GM23338 (cell line): Measurements from ENCODE around the gene WIPF1. TPM values are rescaled to one million over a fixed set of nuclear protein-coding genes. Genes with fewer than 3 reads are reported as not detected.

Experiments
- ATAC-seq: fragments of 200-7000 bp; cut with Tn5 transposase; 3 replicates; pipeline ENCODE4 v1.9.1; 2020
- DNase-seq: peaks from one replicate; pipeline ENCODE4 v3.0.0-alpha.2; 2015; ENCODE audit warnings: low spot score
- H2AFZ ChIP-seq: fragments of 200-600 bp; sonication (generic); 2 replicates; pipeline ENCODE4 v1.8.0; 2016; ENCODE audit warnings: antibody characterized with exemption, mild to moderate bottlenecking, moderate library complexity
- H3F3A ChIP-seq: fragments of 200-600 bp; sonication (generic); replicated peaks from 2 replicates; pipeline ENCODE4 v1.8.0; 2017; ENCODE audit warnings: antibody characterized with exemption, mixed run types, low read depth
- H3K27ac ChIP-seq: fragments of 200-600 bp; sonication (generic); 2 replicates; pipeline ENCODE4 v1.6.1; 2016; ENCODE audit warnings: low read depth
- H3K27me3 ChIP-seq: fragments of 200-600 bp; sonication (generic); 2 replicates; pipeline ENCODE4 v1.8.0; 2016; ENCODE audit warnings: mild to moderate bottlenecking, mixed run types, moderate library complexity; ENCODE audit not compliant: insufficient read depth
- H3K36me3 ChIP-seq: fragments of 200-600 bp; sonication (generic); 2 replicates; pipeline ENCODE4 v1.8.0; 2016; ENCODE audit warnings: mild to moderate bottlenecking; ENCODE audit not compliant: insufficient read depth
- H3K4me1 ChIP-seq: fragments of 200-600 bp; sonication (generic); 2 replicates; pipeline ENCODE4 v1.8.0; 2016; ENCODE audit warnings: mild to moderate bottlenecking, moderate library complexity; ENCODE audit not compliant: insufficient read depth
- H3K4me2 ChIP-seq: fragments of 200-600 bp; sonication (generic); 2 replicates; pipeline ENCODE4 v1.7.1; 2017; ENCODE audit warnings: mixed run types
- H3K4me3 ChIP-seq: fragments of 200-600 bp; sonication (generic); 2 replicates; pipeline ENCODE4 v1.6.1; 2016; ENCODE audit warnings: mixed run types
- H3K79me2 ChIP-seq: fragments of 200-600 bp; sonication (generic); replicated peaks from 2 replicates; pipeline ENCODE4 v1.8.0; 2017; ENCODE audit warnings: mild to moderate bottlenecking; ENCODE audit not compliant: insufficient read depth
- H3K9me2 ChIP-seq: fragments of 200-600 bp; sonication (generic); 2 replicates; pipeline ENCODE4 v1.8.0; 2017; ENCODE audit not compliant: insufficient read depth
- H4K20me1 ChIP-seq: fragments of 200-600 bp; sonication (generic); replicated peaks from 2 replicates; pipeline ENCODE4 v1.8.0; 2017; ENCODE audit warnings: mild to moderate bottlenecking; ENCODE audit not compliant: insufficient read depth
- H3K27ac Mint-ChIP-seq: 2 replicates; pipeline ENCODE4 v1.8.0; 2020; ENCODE audit warnings: inconsistent platforms, mild to moderate bottlenecking, moderate library complexity, mixed read lengths
- H3K27me3 Mint-ChIP-seq: 3 replicates; pipeline ENCODE4 v1.8.0; 2022; ENCODE audit warnings: low read depth, mild to moderate bottlenecking, moderate library complexity, mixed read lengths, inconsistent platforms; ENCODE audit not compliant: insufficient read depth, poor library complexity
- H3K36me3 Mint-ChIP-seq: 3 replicates; pipeline ENCODE4 v1.8.0; 2021; ENCODE audit warnings: low read depth, mild to moderate bottlenecking, inconsistent platforms, moderate library complexity, mixed read lengths
- H3K4me1 Mint-ChIP-seq: 3 replicates; pipeline ENCODE4 v1.8.0; 2020; ENCODE audit warnings: mild to moderate bottlenecking, inconsistent platforms, mixed read lengths
- H3K4me3 Mint-ChIP-seq: 3 replicates; pipeline ENCODE4 v1.8.0; 2021; ENCODE audit warnings: moderate library complexity, mild to moderate bottlenecking, inconsistent platforms, mixed read lengths
- H3K9me3 Mint-ChIP-seq: 3 replicates; pipeline ENCODE4 v1.8.0; 2020; ENCODE audit warnings: moderate library complexity, mild to moderate bottlenecking, inconsistent platforms, mixed read lengths
- EZH2phosphoT487 ChIP-seq: fragments of 200-600 bp; sonication (generic); IDR thresholded peaks from one replicate; pipeline ENCODE4 v1.8.1; 2018; ENCODE audit warnings: antibody characterized with exemption; ENCODE audit not compliant: unreplicated experiment
- POLR2AphosphoS5 ChIP-seq: IDR thresholded peaks from 2 replicates; pipeline ENCODE4 v1.6.1; 2016; ENCODE audit warnings: antibody characterized with exemption, low read depth
- STAT1 ChIP-seq: IDR thresholded peaks from one replicate; pipeline ENCODE4 v1.6.1; 2016; ENCODE audit warnings: antibody characterized with exemption; ENCODE audit not compliant: unreplicated experiment
- polyA plus RNA-seq: library from polyadenylated mRNA; unstranded; fragments of >200 nt; fragmentation: Nextera tagmentation; extraction: Ambion mirVana; gene quantifications from 2 replicates; pipeline ENCODE4 v1.2.1, GENCODE V29; 2016
- total RNA-seq: library from RNA; depleted of rRNA; stranded (reverse); fragments of >200 nt; shearing (Covaris generic); gene quantifications from 2 replicates; pipeline ENCODE4 v1.2.3, GENCODE V29; 2014
- TF ChIP-seq, protein P1 (sequence below), 2 experiments: fragments of 200-600 bp in 1 of 2; sonication (generic) in 1 of 2; conservative IDR thresholded peaks; 2 replicates each; pipeline versions ENCODE4 v1.5.1 to v1.6.1; 2016 to 2017; ENCODE audit warnings: antibody characterized with exemption in 2 of 2, low read depth in 2 of 2, mild to moderate bottlenecking in 2 of 2, moderate library complexity in 1 of 2
- TF ChIP-seq, protein P2 (sequence below): IDR thresholded peaks from 2 replicates; pipeline ENCODE4 v1.6.1; 2016; ENCODE audit warnings: antibody characterized with exemption
- TF ChIP-seq, protein P3 (sequence below): fragments of 250-450 bp; sonication (Bioruptor Pico); IDR thresholded peaks from 2 replicates; pipeline ENCODE4 v1.5.0; 2020; ENCODE audit warnings: mild to moderate bottlenecking, moderate library complexity

Gene WIPF1
- total and polyA plus RNA-seq, 2 experiments from 2014 or later: 3.0 to 6.0 TPM

DNA sequence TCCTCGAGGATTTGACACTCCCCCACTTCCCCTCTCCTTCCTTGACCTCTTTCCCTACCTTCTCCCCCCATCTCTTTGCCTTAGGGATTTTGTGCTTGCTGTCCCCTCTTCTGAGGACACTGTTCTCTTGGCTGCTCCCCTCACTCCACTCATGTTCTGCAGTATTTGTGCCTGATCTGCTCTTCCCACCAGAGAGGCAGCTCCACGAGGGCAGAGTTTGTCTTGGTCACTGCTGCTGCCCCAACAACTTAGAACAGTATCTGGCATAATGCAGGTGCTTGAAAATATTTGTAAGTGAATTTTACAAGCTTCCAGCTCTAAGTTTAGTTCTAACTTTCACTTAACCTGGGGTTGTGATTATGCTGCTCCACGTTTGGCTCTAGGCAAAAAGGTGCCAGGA is 10.0 kb upstream of the WIPF1 start:
- no peaks in the 10 kb centered on the region for H3K79me2 ChIP-seq
- no peak overlapping the region for H3K4me2 ChIP-seq
- no peak for ATAC-seq
- no peaks in the 10 kb centered on the region for H3F3A ChIP-seq
- H3K27ac ChIP-seq: no peak overlapping the region
- Mint-ChIP-seq H3K4me3 (no peak overlapping the region), H3K27me3 (no peaks in the 10 kb centered on the region), H3K36me3 (no peaks in the 10 kb centered on the region), H3K4me1 (no peaks in the 10 kb centered on the region), H3K9me3 (no peaks in the 10 kb centered on the region), H3K27ac (no peak overlapping the region)
- no peaks in the 10 kb centered on the region for H3K36me3 ChIP-seq
- no peaks in the 10 kb centered on the region for H3K4me1 ChIP-seq
- no peaks in the 10 kb centered on the region for H4K20me1 ChIP-seq
- no peaks in the 10 kb centered on the region for H3K27me3 ChIP-seq
- H2AFZ ChIP-seq: no peak overlapping the region
- H3K4me3 ChIP-seq: no peak overlapping the region
- peaks cover 4% of the 10 kb centered on the region; the same call in 1 of the 2 replicates for H3K9me2 ChIP-seq
- DNase-seq: no peak
- TF ChIP-seq POLR2AphosphoS5: no peak
- TF ChIP-seq STAT1: no peak
- TF ChIP-seq, protein P1, sequence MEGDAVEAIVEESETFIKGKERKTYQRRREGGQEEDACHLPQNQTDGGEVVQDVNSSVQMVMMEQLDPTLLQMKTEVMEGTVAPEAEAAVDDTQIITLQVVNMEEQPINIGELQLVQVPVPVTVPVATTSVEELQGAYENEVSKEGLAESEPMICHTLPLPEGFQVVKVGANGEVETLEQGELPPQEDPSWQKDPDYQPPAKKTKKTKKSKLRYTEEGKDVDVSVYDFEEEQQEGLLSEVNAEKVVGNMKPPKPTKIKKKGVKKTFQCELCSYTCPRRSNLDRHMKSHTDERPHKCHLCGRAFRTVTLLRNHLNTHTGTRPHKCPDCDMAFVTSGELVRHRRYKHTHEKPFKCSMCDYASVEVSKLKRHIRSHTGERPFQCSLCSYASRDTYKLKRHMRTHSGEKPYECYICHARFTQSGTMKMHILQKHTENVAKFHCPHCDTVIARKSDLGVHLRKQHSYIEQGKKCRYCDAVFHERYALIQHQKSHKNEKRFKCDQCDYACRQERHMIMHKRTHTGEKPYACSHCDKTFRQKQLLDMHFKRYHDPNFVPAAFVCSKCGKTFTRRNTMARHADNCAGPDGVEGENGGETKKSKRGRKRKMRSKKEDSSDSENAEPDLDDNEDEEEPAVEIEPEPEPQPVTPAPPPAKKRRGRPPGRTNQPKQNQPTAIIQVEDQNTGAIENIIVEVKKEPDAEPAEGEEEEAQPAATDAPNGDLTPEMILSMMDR (conservative IDR thresholded peaks at IDR 0.05; ENCODE audit: low read depth in 2 of 2): no peak

DNA sequence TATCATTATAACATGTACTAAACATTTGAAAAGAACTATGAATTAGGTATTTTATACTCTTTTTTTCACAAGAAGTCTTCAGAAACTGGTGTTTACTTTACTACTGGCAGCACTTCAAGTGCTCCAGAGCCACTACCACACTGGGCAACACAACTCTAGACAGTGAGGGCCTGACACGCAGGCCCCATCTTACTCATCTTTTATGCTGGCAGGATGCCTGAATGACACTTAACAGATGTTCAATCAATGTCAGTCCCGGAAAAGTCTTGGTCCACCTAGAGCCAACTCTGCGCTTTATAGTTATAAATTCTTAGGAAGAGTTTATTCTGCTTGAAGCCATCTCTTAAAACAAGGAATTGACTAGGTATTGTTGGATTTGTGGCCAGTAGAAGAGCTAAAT is 8.7 kb upstream of the WIPF1 start:
- no peak for ATAC-seq
- no peak overlapping the region for H3K27ac ChIP-seq
- no peak overlapping the region for H3K4me2 ChIP-seq
- Mint-ChIP-seq H3K9me3 (no peaks in the 10 kb centered on the region), H3K4me1 (no peaks in the 10 kb centered on the region), H3K27ac (no peak overlapping the region), H3K36me3 (no peaks in the 10 kb centered on the region), H3K27me3 (no peaks in the 10 kb centered on the region), H3K4me3 (no peak overlapping the region)
- H3K9me2 ChIP-seq: peaks cover 4% of the 10 kb centered on the region; the same call in 1 of the 2 replicates
- H3K79me2 ChIP-seq: no peaks in the 10 kb centered on the region
- no peaks in the 10 kb centered on the region for H3K4me1 ChIP-seq
- H3F3A ChIP-seq: no peaks in the 10 kb centered on the region
- DNase-seq: no peak
- TF ChIP-seq EZH2phosphoT487: no peak
- TF ChIP-seq, protein P2, sequence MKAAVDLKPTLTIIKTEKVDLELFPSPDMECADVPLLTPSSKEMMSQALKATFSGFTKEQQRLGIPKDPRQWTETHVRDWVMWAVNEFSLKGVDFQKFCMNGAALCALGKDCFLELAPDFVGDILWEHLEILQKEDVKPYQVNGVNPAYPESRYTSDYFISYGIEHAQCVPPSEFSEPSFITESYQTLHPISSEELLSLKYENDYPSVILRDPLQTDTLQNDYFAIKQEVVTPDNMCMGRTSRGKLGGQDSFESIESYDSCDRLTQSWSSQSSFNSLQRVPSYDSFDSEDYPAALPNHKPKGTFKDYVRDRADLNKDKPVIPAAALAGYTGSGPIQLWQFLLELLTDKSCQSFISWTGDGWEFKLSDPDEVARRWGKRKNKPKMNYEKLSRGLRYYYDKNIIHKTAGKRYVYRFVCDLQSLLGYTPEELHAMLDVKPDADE: no peak
- TF ChIP-seq, protein P1 (conservative IDR thresholded peaks at IDR 0.05; ENCODE audit: low read depth in 2 of 2): no peak
- TF ChIP-seq, protein P3, sequence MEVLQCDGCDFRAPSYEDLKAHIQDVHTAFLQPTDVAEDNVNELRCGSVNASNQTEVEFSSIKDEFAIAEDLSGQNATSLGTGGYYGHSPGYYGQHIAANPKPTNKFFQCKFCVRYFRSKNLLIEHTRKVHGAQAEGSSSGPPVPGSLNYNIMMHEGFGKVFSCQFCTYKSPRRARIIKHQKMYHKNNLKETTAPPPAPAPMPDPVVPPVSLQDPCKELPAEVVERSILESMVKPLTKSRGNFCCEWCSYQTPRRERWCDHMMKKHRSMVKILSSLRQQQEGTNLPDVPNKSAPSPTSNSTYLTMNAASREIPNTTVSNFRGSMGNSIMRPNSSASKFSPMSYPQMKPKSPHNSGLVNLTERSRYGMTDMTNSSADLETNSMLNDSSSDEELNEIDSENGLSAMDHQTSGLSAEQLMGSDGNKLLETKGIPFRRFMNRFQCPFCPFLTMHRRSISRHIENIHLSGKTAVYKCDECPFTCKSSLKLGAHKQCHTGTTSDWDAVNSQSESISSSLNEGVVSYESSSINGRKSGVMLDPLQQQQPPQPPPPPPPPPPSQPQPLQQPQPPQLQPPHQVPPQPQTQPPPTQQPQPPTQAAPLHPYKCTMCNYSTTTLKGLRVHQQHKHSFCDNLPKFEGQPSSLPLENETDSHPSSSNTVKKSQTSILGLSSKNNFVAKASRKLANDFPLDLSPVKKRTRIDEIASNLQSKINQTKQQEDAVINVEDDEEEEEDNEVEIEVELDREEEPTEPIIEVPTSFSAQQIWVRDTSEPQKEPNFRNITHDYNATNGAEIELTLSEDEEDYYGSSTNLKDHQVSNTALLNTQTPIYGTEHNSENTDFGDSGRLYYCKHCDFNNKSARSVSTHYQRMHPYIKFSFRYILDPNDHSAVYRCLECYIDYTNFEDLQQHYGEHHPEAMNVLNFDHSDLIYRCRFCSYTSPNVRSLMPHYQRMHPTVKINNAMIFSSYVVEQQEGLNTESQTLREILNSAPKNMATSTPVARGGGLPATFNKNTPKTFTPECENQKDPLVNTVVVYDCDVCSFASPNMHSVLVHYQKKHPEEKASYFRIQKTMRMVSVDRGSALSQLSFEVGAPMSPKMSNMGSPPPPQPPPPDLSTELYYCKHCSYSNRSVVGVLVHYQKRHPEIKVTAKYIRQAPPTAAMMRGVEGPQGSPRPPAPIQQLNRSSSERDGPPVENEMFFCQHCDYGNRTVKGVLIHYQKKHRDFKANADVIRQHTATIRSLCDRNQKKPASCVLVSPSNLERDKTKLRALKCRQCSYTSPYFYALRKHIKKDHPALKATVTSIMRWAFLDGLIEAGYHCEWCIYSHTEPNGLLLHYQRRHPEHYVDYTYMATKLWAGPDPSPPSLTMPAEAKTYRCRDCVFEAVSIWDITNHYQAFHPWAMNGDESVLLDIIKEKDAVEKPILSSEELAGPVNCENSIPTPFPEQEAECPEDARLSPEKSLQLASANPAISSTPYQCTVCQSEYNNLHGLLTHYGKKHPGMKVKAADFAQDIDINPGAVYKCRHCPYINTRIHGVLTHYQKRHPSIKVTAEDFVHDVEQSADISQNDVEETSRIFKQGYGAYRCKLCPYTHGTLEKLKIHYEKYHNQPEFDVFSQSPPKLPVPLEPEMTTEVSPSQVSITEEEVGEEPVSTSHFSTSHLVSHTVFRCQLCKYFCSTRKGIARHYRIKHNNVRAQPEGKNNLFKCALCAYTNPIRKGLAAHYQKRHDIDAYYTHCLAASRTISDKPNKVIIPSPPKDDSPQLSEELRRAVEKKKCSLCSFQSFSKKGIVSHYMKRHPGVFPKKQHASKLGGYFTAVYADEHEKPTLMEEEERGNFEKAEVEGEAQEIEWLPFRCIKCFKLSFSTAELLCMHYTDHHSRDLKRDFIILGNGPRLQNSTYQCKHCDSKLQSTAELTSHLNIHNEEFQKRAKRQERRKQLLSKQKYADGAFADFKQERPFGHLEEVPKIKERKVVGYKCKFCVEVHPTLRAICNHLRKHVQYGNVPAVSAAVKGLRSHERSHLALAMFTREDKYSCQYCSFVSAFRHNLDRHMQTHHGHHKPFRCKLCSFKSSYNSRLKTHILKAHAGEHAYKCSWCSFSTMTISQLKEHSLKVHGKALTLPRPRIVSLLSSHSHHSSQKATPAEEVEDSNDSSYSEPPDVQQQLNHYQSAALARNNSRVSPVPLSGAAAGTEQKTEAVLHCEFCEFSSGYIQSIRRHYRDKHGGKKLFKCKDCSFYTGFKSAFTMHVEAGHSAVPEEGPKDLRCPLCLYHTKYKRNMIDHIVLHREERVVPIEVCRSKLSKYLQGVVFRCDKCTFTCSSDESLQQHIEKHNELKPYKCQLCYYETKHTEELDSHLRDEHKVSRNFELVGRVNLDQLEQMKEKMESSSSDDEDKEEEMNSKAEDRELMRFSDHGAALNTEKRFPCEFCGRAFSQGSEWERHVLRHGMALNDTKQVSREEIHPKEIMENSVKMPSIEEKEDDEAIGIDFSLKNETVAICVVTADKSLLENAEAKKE (CRISPR knock-in tag): no peak
- no peaks in the 10 kb centered on the region for H3K36me3 ChIP-seq
- H2AFZ ChIP-seq: no peak overlapping the region
- no peaks in the 10 kb centered on the region for H4K20me1 ChIP-seq
- no peaks in the 10 kb centered on the region for H3K27me3 ChIP-seq
- H3K4me3 ChIP-seq: no peak overlapping the region
